ENCODE results near the gene CD22. TPM values are rescaled to one million over a fixed set of nuclear protein-coding genes. Genes with fewer than 3 reads are reported as not detected.

CD22 gene
- total and polyA plus RNA-seq, 2 donors (not counting 3 experiments of a cell fraction or from before 2014, with no cell fraction given): not detected

GRCh38 chr19:35309481-35310279 is 19.3 kb upstream of the CD22 start:
- intact Hi-C loops (cut with micrococcal nuclease) (no loop called here), dilution Hi-C loops (cut with MboI; ENCODE audit: extremely low pct_ligation_motif_present, low sequenced_read_pairs) (no loop called here)
- TF ChIP-seq POLR2A (IDR thresholded peaks at IDR 0.05; ENCODE audit: low read depth, low read length): no peak
- TF ChIP-seq EZH2 (IDR thresholded peaks at IDR 0.05; ENCODE audit: borderline replicate concordance, low read depth, low read length, severe bottlenecking): no peak
- TF ChIP-seq FOS (IDR thresholded peaks at IDR 0.05; ENCODE audit: borderline replicate concordance, insufficient read depth, low read length): no peak
- TF ChIP-seq MYC (IDR thresholded peaks at IDR 0.05; ENCODE audit: low read depth, low read length): no peak
- no peak for TF ChIP-seq GATA2 (IDR thresholded peaks at IDR 0.05; ENCODE audit: insufficient read depth, insufficient read length, low read depth, low read length)
- no peak for TF ChIP-seq CTCF (IDR thresholded peaks at IDR 0.05; ENCODE audit: extremely low read depth in 1 of 2, insufficient read depth in 1 of 2, low read depth in 1 of 2, low read length in 2 of 2)
- TF ChIP-seq JUN (IDR thresholded peaks at IDR 0.05; ENCODE audit: borderline replicate concordance, insufficient read depth, insufficient read length, low read depth): no peak
- ChIA-PET POLR2A (no interaction called here), CTCF (no interaction called here)
- Histone ChIP-seq H3K4me2 (ENCODE audit: insufficient read depth, low read length) (no peak overlapping the region), H3K27me3 (ENCODE audit: control insufficient read depth in 2 of 2, insufficient read depth in 2 of 2, low read length in 2 of 2) (no peaks in the 10 kb centered on the region), H3K79me2 (ENCODE audit: control insufficient read depth, insufficient read depth, low read length) (no peaks in the 10 kb centered on the region), H3K9ac (replicated peaks; ENCODE audit: extremely low read depth, insufficient read depth, low read length) (no peak overlapping the region), H3K9me1 (replicated peaks; ENCODE audit: control insufficient read depth, extremely low read depth, insufficient read depth, low read length) (no peaks in the 10 kb centered on the region), H3K9me3 (replicated peaks; ENCODE audit: control insufficient read depth, insufficient read depth, low read length) (no peaks in the 10 kb centered on the region), H3K4me3 (replicated peaks in 1 of 3; ENCODE audit: insufficient read depth in 1 of 3, low read depth in 1 of 3, low read length in 3 of 3) (no peak overlapping the region), H3K36me3 (ENCODE audit: control insufficient read depth in 2 of 2, extremely low read depth in 1 of 2, insufficient read depth in 2 of 2, low read length in 2 of 2) (no peaks in the 10 kb centered on the region), H3K4me1 (ENCODE audit: control insufficient read depth, extremely low read depth, insufficient read depth, low read length) (no peaks in the 10 kb centered on the region), H4K20me1 (replicated peaks; ENCODE audit: control insufficient read depth, extremely low read depth, insufficient read depth, low read length) (no peaks in the 10 kb centered on the region), H3K27ac (ENCODE audit: insufficient read depth, low read depth, low read length) (no peak overlapping the region), H2AFZ (ENCODE audit: low read depth, low read length) (no peak overlapping the region)
- BruUV-seq (replicated peaks): no TSS peak
- no peak for FAIRE-seq
- DNase-seq (ENCODE audit: low read depth, low spot score): no peak
